WTC11 (cell line): ENCODE results near the gene SKAP1. TPM values are rescaled to one million over a fixed set of nuclear protein-coding genes. Genes with fewer than 3 reads are reported as not detected.

Experiments used
- ATAC-seq: fragments of 200-7000 bp; cut with Tn5 transposase; 2 replicates; pipeline ENCODE4 v1.10.0; 2021; ENCODE audit warnings: mild to moderate bottlenecking, moderate library complexity
- CTCF ChIA-PET: fragments of 300-600 bp; sonication (Branson Sonifier 250); formaldehyde crosslinking; loops from one replicate; lab custom pipeline; 2021; ENCODE audit warnings: antibody characterized with exemption; lab: Charles Lee
- POLR2A ChIA-PET: fragments of 350-600 bp; sonication (Branson Sonifier 250); formaldehyde crosslinking; loops from one replicate; lab custom pipeline; 2021; ENCODE audit warnings: antibody characterized with exemption; lab: Charles Lee
- DNase-seq: peaks from one replicate; pipeline ENCODE4 v3.0.0; 2021; ENCODE audit warnings: low spot score
- H3K27ac Mint-ChIP-seq: 2 replicates; pipeline ENCODE4 v1.8.0; 2021; ENCODE audit warnings: mixed read lengths
- H3K27me3 Mint-ChIP-seq: 2 replicates; pipeline ENCODE4 v1.8.0; 2021; ENCODE audit warnings: low read depth, mild to moderate bottlenecking, moderate library complexity, mixed read lengths
- H3K36me3 Mint-ChIP-seq: 2 replicates; pipeline ENCODE4 v1.8.0; 2021; ENCODE audit warnings: mixed read lengths
- H3K4me1 Mint-ChIP-seq: 2 replicates; pipeline ENCODE4 v1.8.0; 2022; ENCODE audit warnings: mixed read lengths
- H3K4me3 Mint-ChIP-seq: 2 replicates; pipeline ENCODE4 v1.8.0; 2021; ENCODE audit warnings: mild to moderate bottlenecking, moderate library complexity, mixed read lengths
- H3K9me3 Mint-ChIP-seq: 2 replicates; pipeline ENCODE4 v1.8.0; 2021; ENCODE audit warnings: mixed read lengths
- AR ChIP-seq: fragments of 250-450 bp; sonication (Bioruptor Pico); IDR thresholded peaks from 2 replicates; pipeline ENCODE4 v1.9.0; 2021; ENCODE audit warnings: mild to moderate bottlenecking
- GABPB1 ChIP-seq: sonication (generic); formaldehyde crosslinking; IDR thresholded peaks from 2 replicates; pipeline ENCODE4 v1.8.1; 2023; ENCODE audit warnings: mild to moderate bottlenecking, missing genetic modification reagents
- GTF2I ChIP-seq: fragments of 250-450 bp; sonication (Bioruptor Pico); conservative IDR thresholded peaks from 2 replicates; pipeline ENCODE4 v1.4.0; 2021; ENCODE audit warnings: mild to moderate bottlenecking
- HMGA2 ChIP-seq: fragments of 250-450 bp; sonication (Bioruptor Pico); IDR thresholded peaks from 2 replicates; pipeline ENCODE4 v1.4.0; 2021; ENCODE audit warnings: mild to moderate bottlenecking, moderate library complexity
- IRF2 ChIP-seq: sonication (generic); formaldehyde crosslinking; IDR thresholded peaks from 2 replicates; pipeline ENCODE4 v1.8.0; 2022; ENCODE audit warnings: low read depth, missing genetic modification reagents, borderline replicate concordance
- SP1 ChIP-seq: sonication (generic); formaldehyde crosslinking; conservative IDR thresholded peaks from 2 replicates; pipeline ENCODE4 v1.8.1; 2022; ENCODE audit warnings: missing genetic modification reagents
- TP53 ChIP-seq: sonication (generic); formaldehyde crosslinking; IDR thresholded peaks from 2 replicates; pipeline ENCODE4 v1.8.1; 2023; ENCODE audit warnings: mild to moderate bottlenecking, missing genetic modification reagents
- total RNA-seq: library from RNA; stranded (reverse); gene quantifications from 3 replicates; pipeline ENCODE4 v1.2.3, GENCODE V29; 2021
- TF ChIP-seq, protein P1 (sequence below): sonication (generic); formaldehyde crosslinking; IDR thresholded peaks from 2 replicates; pipeline ENCODE4 v1.8.0; 2022; ENCODE audit warnings: missing genetic modification reagents
- TF ChIP-seq, protein P2 (sequence below): sonication (generic); formaldehyde crosslinking; IDR thresholded peaks from 2 replicates; pipeline ENCODE4 v1.8.1; 2023; ENCODE audit warnings: mild to moderate bottlenecking, missing genetic modification reagents
- TF ChIP-seq, protein P3 (sequence below): fragments of 250-450 bp; sonication (Bioruptor Pico); IDR thresholded peaks from 2 replicates; pipeline ENCODE4 v1.9.0; 2021; ENCODE audit warnings: mild to moderate bottlenecking, borderline replicate concordance

Gene SKAP1
- total RNA-seq, 1 experiment from 2014 or later = not detected

DNA sequence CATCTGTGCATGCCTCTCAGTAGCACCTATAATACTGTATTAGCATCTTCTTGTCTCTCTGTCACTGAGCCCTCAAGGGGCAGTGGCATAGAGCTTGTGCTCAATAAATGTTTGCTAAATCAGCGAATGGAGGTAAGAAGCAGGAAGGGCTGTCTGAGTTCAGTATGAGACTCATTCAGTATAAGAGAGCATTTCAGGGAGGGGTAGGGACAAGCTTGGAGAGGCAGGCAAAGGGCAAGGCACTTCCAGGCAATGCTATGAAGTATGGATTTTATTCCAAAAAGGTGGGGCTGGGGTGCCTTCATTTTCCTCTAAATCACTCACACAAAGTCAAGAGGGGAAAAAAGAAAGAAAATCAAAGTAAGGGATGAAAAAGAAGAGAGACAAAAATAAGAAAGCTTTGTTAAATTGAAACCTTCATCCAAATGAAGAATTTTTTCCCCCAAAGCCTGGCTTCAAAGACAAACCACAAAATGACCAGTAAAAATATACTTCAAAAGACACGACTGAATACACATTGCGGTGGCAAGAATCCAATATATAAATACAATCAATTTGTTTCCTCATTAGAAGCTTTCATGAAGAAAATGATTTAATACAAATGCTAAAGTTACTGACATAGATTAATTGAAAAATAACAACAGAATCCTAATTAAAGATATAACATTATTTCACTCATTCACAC lies 51.2 kb downstream of the SKAP1 start (continued):
- no peak for TF ChIP-seq AR (CRISPR knock-in tag)
- TF ChIP-seq GTF2I = no peak
- TF ChIP-seq, protein P1, sequence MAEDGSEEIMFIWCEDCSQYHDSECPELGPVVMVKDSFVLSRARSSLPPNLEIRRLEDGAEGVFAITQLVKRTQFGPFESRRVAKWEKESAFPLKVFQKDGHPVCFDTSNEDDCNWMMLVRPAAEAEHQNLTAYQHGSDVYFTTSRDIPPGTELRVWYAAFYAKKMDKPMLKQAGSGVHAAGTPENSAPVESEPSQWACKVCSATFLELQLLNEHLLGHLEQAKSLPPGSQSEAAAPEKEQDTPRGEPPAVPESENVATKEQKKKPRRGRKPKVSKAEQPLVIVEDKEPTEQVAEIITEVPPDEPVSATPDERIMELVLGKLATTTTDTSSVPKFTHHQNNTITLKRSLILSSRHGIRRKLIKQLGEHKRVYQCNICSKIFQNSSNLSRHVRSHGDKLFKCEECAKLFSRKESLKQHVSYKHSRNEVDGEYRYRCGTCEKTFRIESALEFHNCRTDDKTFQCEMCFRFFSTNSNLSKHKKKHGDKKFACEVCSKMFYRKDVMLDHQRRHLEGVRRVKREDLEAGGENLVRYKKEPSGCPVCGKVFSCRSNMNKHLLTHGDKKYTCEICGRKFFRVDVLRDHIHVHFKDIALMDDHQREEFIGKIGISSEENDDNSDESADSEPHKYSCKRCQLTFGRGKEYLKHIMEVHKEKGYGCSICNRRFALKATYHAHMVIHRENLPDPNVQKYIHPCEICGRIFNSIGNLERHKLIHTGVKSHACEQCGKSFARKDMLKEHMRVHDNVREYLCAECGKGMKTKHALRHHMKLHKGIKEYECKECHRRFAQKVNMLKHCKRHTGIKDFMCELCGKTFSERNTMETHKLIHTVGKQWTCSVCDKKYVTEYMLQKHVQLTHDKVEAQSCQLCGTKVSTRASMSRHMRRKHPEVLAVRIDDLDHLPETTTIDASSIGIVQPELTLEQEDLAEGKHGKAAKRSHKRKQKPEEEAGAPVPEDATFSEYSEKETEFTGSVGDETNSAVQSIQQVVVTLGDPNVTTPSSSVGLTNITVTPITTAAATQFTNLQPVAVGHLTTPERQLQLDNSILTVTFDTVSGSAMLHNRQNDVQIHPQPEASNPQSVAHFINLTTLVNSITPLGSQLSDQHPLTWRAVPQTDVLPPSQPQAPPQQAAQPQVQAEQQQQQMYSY = no peak
- TF ChIP-seq HMGA2 (CRISPR knock-in tag) = no peak

- no peak overlapping the region for H3K27ac Mint-ChIP-seq
- ChIA-PET CTCF (interaction anchor here (1.0 to 1.3 kb wide), 4 partner anchors 42 to 209 kb away, joined by 3 to 4 read pairs (median 3); no protein-coding TSS in a partner anchor), POLR2A (interaction anchor here (0.6 kb wide), 1 partner anchor 215 kb away, joined by 3 read pairs; no protein-coding TSS in a partner anchor)
- H3K9me3 Mint-ChIP-seq = no peaks in the 10 kb centered on the region
- no peaks in the 10 kb centered on the region; the same call in 1 of the 2 replicates for H3K27me3 Mint-ChIP-seq
- H3K36me3 Mint-ChIP-seq = no peaks in the 10 kb centered on the region
- no peaks in the 10 kb centered on the region for H3K4me1 Mint-ChIP-seq
- DNase-seq = no peak
- TF ChIP-seq IRF2 (CRISPR knock-in tag) = no peak
- TF ChIP-seq, protein P2, sequence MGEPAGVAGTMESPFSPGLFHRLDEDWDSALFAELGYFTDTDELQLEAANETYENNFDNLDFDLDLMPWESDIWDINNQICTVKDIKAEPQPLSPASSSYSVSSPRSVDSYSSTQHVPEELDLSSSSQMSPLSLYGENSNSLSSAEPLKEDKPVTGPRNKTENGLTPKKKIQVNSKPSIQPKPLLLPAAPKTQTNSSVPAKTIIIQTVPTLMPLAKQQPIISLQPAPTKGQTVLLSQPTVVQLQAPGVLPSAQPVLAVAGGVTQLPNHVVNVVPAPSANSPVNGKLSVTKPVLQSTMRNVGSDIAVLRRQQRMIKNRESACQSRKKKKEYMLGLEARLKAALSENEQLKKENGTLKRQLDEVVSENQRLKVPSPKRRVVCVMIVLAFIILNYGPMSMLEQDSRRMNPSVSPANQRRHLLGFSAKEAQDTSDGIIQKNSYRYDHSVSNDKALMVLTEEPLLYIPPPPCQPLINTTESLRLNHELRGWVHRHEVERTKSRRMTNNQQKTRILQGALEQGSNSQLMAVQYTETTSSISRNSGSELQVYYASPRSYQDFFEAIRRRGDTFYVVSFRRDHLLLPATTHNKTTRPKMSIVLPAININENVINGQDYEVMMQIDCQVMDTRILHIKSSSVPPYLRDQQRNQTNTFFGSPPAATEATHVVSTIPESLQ = no peak
- TF ChIP-seq, protein P3, sequence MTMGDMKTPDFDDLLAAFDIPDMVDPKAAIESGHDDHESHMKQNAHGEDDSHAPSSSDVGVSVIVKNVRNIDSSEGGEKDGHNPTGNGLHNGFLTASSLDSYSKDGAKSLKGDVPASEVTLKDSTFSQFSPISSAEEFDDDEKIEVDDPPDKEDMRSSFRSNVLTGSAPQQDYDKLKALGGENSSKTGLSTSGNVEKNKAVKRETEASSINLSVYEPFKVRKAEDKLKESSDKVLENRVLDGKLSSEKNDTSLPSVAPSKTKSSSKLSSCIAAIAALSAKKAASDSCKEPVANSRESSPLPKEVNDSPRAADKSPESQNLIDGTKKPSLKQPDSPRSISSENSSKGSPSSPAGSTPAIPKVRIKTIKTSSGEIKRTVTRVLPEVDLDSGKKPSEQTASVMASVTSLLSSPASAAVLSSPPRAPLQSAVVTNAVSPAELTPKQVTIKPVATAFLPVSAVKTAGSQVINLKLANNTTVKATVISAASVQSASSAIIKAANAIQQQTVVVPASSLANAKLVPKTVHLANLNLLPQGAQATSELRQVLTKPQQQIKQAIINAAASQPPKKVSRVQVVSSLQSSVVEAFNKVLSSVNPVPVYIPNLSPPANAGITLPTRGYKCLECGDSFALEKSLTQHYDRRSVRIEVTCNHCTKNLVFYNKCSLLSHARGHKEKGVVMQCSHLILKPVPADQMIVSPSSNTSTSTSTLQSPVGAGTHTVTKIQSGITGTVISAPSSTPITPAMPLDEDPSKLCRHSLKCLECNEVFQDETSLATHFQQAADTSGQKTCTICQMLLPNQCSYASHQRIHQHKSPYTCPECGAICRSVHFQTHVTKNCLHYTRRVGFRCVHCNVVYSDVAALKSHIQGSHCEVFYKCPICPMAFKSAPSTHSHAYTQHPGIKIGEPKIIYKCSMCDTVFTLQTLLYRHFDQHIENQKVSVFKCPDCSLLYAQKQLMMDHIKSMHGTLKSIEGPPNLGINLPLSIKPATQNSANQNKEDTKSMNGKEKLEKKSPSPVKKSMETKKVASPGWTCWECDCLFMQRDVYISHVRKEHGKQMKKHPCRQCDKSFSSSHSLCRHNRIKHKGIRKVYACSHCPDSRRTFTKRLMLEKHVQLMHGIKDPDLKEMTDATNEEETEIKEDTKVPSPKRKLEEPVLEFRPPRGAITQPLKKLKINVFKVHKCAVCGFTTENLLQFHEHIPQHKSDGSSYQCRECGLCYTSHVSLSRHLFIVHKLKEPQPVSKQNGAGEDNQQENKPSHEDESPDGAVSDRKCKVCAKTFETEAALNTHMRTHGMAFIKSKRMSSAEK (CRISPR knock-in tag) = no peak
- TF ChIP-seq TP53 (CRISPR knock-in tag) = no peak
- TF ChIP-seq SP1 (CRISPR knock-in tag) = no peak
- no peak for TF ChIP-seq GABPB1
- no peak for ATAC-seq
- no peak overlapping the region for H3K4me3 Mint-ChIP-seq
These were observed 51.8 kb downstream of the SKAP1 start for GRCh38 chr17:48378238-48378637.
